Subcutaneous adipose tissue (tissue), 4 donors: Measurements from ENCODE around the gene RSU1. TPM values are rescaled to one million over a fixed set of nuclear protein-coding genes. Genes with fewer than 3 reads are reported as not detected.

Experiments
- CTCF ChIP-seq: fragments of 450-650 bp; IDR thresholded peaks from one replicate; pipeline ENCODE4 v1.5.1; 2016; ENCODE audit warnings: low read depth, mild to moderate bottlenecking, control low read depth, antibody characterized with exemption, moderate library complexity
- total RNA-seq, 4 donors: library from RNA; depleted of rRNA; stranded (reverse); fragments of >200 nt; gene quantifications; one replicate each; pipeline ENCODE4 v1.1.0, GENCODE V29; 2016

Gene RSU1
- total RNA-seq, 4 donors from 2014 or later, result 57.0 to 147 (median 99.7) TPM

GRCh38 chr10:16592378-16592777, 224.8 kb downstream of the RSU1 start:
- no peak for TF ChIP-seq CTCF

DNA sequence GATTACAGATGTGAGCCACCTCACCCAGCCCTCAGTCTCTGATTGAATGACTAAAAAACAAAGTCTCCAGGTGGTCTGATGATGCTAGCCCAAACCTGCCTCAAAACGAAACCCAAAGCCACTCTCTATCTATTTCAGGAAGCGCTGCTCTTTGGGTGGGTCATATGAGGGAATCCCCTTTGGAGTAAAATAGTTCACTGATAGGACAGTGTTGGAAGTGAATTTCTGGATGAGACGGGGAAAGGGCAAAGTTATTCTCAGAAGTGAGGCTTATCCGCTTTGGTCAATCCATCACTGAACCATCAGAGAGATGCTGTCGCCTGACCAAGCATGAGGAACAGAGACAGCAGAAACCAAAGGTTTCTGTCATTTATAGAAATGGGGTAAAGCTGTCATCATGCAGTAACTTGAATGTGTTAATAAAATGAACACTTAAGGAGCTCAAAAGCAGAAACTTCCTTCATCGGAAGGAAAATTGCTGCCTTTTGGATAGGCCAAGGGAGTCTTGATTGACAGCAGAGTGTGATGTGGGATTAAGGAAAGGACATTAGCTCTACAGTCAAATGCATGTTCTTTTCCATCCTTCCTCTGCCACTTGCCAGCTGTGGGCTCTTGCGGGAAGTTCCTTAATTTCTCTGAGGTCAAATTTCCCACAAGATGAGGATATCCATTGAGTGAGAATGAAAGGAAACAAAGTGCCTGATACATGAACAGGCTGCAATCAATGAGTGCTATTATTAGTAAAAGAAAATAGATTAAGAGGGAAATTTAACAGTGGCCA, 230.7 kb downstream of the RSU1 start:
- no peak for TF ChIP-seq CTCF

DNA sequence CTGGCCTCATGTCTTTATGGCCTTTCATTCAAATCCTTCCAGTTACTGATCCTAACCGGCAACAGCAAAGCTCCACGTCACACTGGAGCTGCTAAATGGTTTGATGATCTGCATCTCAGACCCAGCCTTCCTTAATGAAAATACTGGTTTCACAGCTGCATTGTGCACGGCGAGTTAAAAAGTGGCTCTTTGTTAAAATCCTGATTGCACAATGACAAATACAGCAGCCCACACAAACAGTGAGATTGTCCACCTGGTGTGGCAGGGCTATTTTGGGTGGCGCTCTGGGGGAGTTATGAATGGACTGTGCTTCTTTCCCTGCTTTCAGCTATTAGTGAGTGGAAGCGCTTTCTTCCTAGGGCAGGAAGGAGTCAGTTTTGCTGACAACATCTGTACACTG, 232.1 kb downstream of the RSU1 start:
- no peak for TF ChIP-seq CTCF

DNA sequence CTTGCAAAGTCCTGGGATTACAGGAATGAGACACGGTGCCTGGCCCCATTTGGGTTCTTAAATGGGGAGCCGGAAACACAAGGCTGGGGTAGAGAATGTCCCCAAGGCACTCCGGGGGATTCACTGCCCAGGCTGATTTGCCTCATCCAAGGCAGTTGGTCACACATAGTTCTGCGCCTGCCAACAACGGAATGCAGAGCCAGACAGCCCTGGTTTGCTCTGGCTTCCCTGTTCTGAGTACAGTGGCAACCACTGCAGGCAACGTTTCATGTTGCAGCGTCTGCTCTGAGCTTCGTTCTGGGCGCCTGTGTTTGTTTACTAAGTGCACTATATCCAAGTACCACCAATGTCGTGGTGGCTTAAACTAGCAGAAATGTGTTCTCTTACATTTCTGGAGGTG, 233.8 kb downstream of the RSU1 start:
- no peak for TF ChIP-seq CTCF

DNA sequence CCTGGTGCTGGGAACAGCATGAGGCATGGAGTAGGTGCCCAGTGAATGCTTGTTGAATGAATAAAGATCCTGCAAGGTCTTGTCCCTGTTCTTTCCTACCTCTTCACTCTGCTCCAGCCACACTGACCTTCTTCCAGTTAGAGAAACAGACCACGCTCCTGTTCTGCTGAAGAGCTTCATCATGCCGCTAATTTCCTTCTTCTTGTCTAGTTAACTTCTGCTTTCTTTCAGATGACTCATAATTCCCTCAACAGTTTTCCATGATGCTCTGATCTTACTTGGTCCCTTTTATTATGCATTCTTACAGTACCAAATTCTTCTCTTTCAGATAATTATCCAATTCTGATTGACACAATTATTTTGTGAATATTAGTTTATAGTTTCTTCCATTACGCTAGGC, 236.0 kb downstream of the RSU1 start:
- no peak for TF ChIP-seq CTCF

DNA sequence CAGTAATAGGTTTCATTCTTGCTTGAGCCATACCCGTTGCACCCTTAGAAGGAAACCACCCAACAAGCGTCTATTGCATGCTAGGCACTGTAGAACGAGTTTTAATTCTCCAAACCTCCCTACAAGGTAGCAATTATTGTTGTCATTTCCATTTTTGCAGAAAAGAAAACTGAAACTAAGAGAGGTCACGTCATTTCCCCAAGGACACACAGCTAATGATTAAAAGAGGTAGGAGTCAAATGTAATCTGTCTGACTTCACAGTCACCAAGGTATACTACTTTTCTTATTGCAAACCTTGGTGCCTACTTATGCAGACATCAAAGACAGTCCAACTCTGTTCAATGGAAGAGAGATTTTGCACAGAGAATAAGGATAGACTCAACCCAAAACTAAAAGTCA, 246.5 kb downstream of the RSU1 start:
- TF ChIP-seq CTCF, result no peak

DNA sequence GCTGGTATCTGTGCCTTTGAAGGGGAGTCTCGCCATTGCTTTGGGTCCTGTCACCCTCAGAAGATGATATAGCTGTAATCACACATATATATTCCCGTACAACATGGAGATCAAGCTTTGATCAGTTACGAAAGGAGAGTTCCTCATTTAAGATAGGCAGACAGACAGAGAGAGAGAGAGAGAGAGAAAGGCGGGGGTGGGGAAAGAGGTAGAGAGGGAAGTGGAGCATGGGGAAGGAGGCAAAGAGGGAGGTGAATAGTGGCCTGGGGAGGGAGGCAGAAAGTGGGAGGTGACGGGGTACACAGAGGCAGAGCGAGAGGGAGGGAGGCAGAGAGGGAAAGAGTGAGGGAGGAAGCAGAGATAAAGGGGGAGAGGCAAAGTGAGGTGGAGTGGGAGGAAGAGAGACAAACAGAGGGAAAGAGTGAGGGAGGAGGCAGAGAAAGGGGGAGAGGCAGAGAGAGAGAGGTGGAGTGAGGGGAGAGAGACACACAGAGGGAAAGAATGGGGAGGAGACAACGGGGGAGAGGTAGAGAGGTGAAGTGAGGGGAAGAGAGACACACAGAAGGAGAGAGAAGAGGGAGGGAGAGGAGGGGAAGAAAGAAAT, 250.9 kb downstream of the RSU1 start:
- no peak for TF ChIP-seq CTCF
